ENCODE results near the gene CDCP2. TPM values are rescaled to one million over a fixed set of nuclear protein-coding genes. Genes with fewer than 3 reads are reported as not detected.

The CDCP2 gene
- not detected in 2 replicates for total RNA-seq

DNA sequence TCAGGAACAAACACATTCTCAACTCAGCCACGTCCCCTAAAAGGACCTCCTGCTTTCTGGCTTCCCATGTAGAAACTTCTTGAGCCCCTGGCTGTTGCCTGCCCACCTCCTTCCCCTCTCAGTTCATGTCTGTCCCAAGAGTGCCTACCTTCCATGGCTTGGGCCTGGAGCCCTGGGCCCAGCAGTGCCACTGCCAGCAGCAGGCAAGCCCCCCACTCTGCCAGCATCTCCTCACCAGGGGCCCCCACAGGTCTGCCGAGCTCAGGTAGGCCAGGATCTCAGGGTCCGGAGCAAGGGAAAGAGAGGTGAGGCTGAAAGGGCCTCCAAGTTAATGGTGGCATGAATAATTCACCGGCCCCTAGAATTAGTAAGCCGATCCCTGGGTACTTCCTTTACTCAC is at the start of gene CDCP2:
CDCP2 (minus strand) TSS at position 305 of the 400 bp plus-strand sequence; CDS start at position 227, 78 bp downstream.

DNA sequence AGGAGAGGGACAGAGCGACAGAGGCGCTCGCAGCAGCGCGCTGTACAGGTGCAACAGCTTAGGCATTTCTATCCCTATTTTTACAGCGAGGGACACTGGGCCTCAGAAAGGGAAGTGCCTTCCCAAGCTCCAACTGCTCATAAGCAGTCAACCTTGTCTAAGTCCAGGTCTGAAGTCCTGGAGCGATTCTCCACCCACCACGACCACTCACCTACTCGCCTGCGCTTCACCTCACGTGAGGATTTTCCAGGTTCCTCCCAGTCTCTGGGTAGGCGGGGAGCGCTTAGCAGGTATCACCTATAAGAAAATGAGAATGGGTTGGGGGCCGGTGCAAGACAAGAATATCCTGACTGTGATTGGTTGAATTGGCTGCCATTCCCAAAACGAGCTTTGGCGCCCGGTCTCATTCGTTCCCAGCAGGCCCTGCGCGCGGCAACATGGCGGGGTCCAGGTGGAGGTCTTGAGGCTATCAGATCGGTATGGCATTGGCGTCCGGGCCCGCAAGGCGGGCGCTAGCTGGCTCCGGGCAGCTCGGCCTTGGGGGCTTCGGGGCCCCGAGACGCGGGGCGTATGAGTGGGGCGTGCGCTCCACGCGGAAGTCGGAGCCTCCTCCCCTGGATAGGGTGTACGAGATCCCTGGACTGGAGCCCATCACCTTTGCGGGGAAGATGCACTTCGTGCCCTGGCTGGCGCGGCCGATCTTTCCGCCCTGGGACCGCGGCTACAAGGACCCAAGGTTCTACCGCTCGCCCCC is 47.1 kb upstream of the CDCP2 start, which contains the start of the genes CYB5RL and MRPL37:
CYB5RL (minus strand) TSS at position 266 of the 754 bp plus-strand sequence. CDS start 4,414 bp downstream, outside the sequence.
MRPL37 (plus strand) TSS at position 403 of the 754 bp plus-strand sequence; CDS start at position 480, 77 bp downstream.

Other genes starting within 250 kb of the CDCP2 start
- gene IFT25, start 207.3 kb downstream of the CDCP2 start, total RNA-seq: 22.2 and 29.3 TPM in 2 replicates
- gene LRRC42, start 206.7 kb downstream of the CDCP2 start, total RNA-seq: 23.5 and 41.0 TPM in 2 replicates
- not detected in 2 replicates for gene LDLRAD1, start 134.8 kb downstream of the CDCP2 start, total RNA-seq
- 437 and 450 TPM in 2 replicates for gene TMEM59, start 99.8 kb downstream of the CDCP2 start, total RNA-seq
- gene TCEANC2, start 99.4 kb downstream of the CDCP2 start, total RNA-seq: 2.0 and 5.7 TPM in 2 replicates
- gene CYB5RL, start 47.0 kb upstream of the CDCP2 start, total RNA-seq: 0.54 and 3.9 TPM in 2 replicates
- 71.5 and 84.4 TPM in 2 replicates for gene MRPL37, start 47.2 kb upstream of the CDCP2 start, total RNA-seq